Lower leg skin (tissue), 3 donors: Measurements from ENCODE around the gene SPATA2L.

Experiments
- CTCF ChIP-seq, 3 donors: fragments of 450-650 bp; IDR thresholded peaks; one replicate each; pipeline ENCODE4 v1.5.1; 2016; ENCODE audit warnings: antibody characterized with exemption in 3 of 3, mild to moderate bottlenecking in 3 of 3, moderate library complexity in 2 of 3
- POLR2A ChIP-seq, 2 donors: fragments of 450-650 bp; IDR thresholded peaks; one replicate each; pipeline ENCODE4 v1.6.1; 2016 to 2017; ENCODE audit warnings: antibody characterized with exemption in 2 of 2, mild to moderate bottlenecking in 1 of 2, moderate library complexity in 1 of 2

DNA sequence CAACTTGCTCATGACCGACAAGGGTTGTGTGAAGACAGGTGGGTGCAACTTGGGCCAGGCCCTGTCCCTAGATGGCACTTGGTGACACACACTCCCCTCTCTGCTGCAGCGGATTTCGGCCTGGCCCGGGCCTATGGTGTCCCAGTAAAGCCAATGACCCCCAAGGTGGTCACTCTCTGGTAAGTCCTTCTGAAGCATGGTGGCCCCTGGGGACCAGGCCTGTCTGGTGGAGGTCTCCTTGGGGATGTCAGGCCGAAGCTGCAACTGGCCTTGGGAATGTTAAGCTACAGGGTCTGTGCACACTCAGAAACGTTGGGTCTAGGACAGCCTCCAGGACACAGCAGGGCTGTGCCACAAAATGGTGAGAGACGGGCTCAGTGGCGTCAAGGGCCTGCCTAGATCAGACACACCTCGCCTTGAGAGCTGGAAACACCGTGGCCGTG, 8.2 kb downstream of the SPATA2L start:
- TF ChIP-seq CTCF (IDR thresholded peaks at IDR 0.05), result no peak
- no peak for TF ChIP-seq POLR2A (IDR thresholded peaks at IDR 0.05)
